Calu3 (cell line): Measurements from ENCODE around the gene MYL12A. TPM values are rescaled to one million over a fixed set of nuclear protein-coding genes. Genes with fewer than 3 reads are reported as not detected.

ENCODE experiments used
- BruUV-seq: library from RNA; stranded (reverse); fragments of 400-500 nt; replicated peaks from 2 replicates; lab custom pipeline; 2021; lab: Mats Ljungman, UMichigan
- CTCF ChIA-PET: fragments of 300-600 bp; sonication (Branson Sonifier 250); formaldehyde crosslinking; loops from one replicate; lab custom pipeline; 2022; ENCODE audit warnings: antibody characterized with exemption; lab: Charles Lee
- DNase-seq: peaks from one replicate; pipeline ENCODE4 v3.0.0; 2022
- H3K27ac Mint-ChIP-seq: one replicate; pipeline ENCODE4 v1.8.0; 2022; ENCODE audit warnings: mixed read lengths; ENCODE audit not compliant: unreplicated experiment
- H3K27me3 Mint-ChIP-seq: one replicate; pipeline ENCODE4 v1.8.0; 2022; ENCODE audit warnings: mixed read lengths; ENCODE audit not compliant: unreplicated experiment
- H3K36me3 Mint-ChIP-seq: one replicate; pipeline ENCODE4 v1.8.0; 2022; ENCODE audit warnings: mild to moderate bottlenecking, moderate library complexity, mixed read lengths; ENCODE audit not compliant: insufficient read depth, unreplicated experiment
- H3K4me1 Mint-ChIP-seq: one replicate; pipeline ENCODE4 v1.8.0; 2022; ENCODE audit warnings: mild to moderate bottlenecking, low read depth, mixed read lengths; ENCODE audit not compliant: unreplicated experiment
- H3K4me3 Mint-ChIP-seq: one replicate; pipeline ENCODE4 v1.8.0; 2022; ENCODE audit warnings: mild to moderate bottlenecking, low read depth, moderate library complexity, mixed read lengths; ENCODE audit not compliant: unreplicated experiment
- H3K9me3 Mint-ChIP-seq: one replicate; pipeline ENCODE4 v1.8.0; 2022; ENCODE audit warnings: low read depth, mixed read lengths; ENCODE audit not compliant: unreplicated experiment
- CTCF ChIP-seq: fragments of 200-600 bp; IDR thresholded peaks from one replicate; pipeline ENCODE4 v1.8.0; 2022; ENCODE audit warnings: antibody characterized with exemption; ENCODE audit not compliant: unreplicated experiment
- intact Hi-C: fragments of 100-400 bp; cut with micrococcal nuclease; formaldehyde crosslinking; loops from one replicate; pipeline ENCODE4 v1.10.0; 2022; ENCODE audit not compliant: unreplicated experiment
- total RNA-seq: library from RNA; stranded (reverse); gene quantifications from 2 replicates; pipeline ENCODE4 v1.2.3, GENCODE V29; 2022

Gene MYL12A
- total RNA-seq, 1 experiment from 2014 or later, result 428 TPM

- no peaks in the 10 kb centered on the region for H3K27me3 Mint-ChIP-seq
- peaks cover 8% of the 10 kb centered on the region for H3K36me3 Mint-ChIP-seq
- intact Hi-C loops, result no loop called here
- no peak for TF ChIP-seq CTCF
- peaks cover 28% of the 10 kb centered on the region for H3K4me1 Mint-ChIP-seq
- no peak for DNase-seq
- no peak overlapping the region for H3K4me3 Mint-ChIP-seq
- no TSS peak for BruUV-seq
- no peak overlapping the region for H3K27ac Mint-ChIP-seq
- CTCF ChIA-PET, result no interaction called here
- no peaks in the 10 kb centered on the region for H3K9me3 Mint-ChIP-seq
Measured at GRCh38 chr18:3223356-3223755, 24.2 kb upstream of the MYL12A start.

GRCh38 chr18:3224223-3224622, 23.4 kb upstream of the MYL12A start:
- intact Hi-C loops, result no loop called here
- DNase-seq, result no peak
- Mint-ChIP-seq H3K27me3 (no peaks in the 10 kb centered on the region), H3K9me3 (no peaks in the 10 kb centered on the region), H3K4me1 (peaks cover 28% of the 10 kb centered on the region), H3K36me3 (peaks cover 8% of the 10 kb centered on the region), H3K4me3 (no peak overlapping the region), H3K27ac (no peak overlapping the region)
- CTCF ChIA-PET, result no interaction called here
- TF ChIP-seq CTCF, result no peak
- BruUV-seq, result no TSS peak

- CTCF ChIA-PET, result interaction anchor here (0.6 kb wide), 1 partner anchor 70 kb away, joined by 3 read pairs; no protein-coding TSS in a partner anchor
- no peak for TF ChIP-seq CTCF
- Mint-ChIP-seq H3K36me3 (peaks cover 8% of the 10 kb centered on the region), H3K9me3 (no peaks in the 10 kb centered on the region), H3K27ac (peak overlapping the region; percentile 68), H3K4me3 (no peak overlapping the region), H3K27me3 (no peaks in the 10 kb centered on the region), H3K4me1 (peaks cover 28% of the 10 kb centered on the region)
- no peak for DNase-seq
- intact Hi-C loops, result no loop called here
- BruUV-seq, result no TSS peak
Measured at GRCh38 chr18:3225588-3225987, 22.0 kb upstream of the MYL12A start.

GRCh38 chr18:3226048-3226447, 21.6 kb upstream of the MYL12A start:
- H3K27ac Mint-ChIP-seq, result no peak overlapping the region
- peaks cover 28% of the 10 kb centered on the region for H3K4me1 Mint-ChIP-seq
- CTCF ChIA-PET, result no interaction called here
- H3K4me3 Mint-ChIP-seq, result no peak overlapping the region
- BruUV-seq, result no TSS peak
- H3K27me3 Mint-ChIP-seq, result no peaks in the 10 kb centered on the region
- intact Hi-C loops, result no loop called here
- H3K9me3 Mint-ChIP-seq, result no peaks in the 10 kb centered on the region
- H3K36me3 Mint-ChIP-seq, result peaks cover 8% of the 10 kb centered on the region
- DNase-seq, result no peak
- no peak for TF ChIP-seq CTCF
